Measurements from ENCODE around the gene NR2F2. TPM values are rescaled to one million over a fixed set of nuclear protein-coding genes. Genes with fewer than 3 reads are reported as not detected.
A peak's percentile ranks its signal among the peaks of the same experiment; 100 is the strongest.

NR2F2 gene
- total RNA-seq, 1 donor from 2014 or later = 32.1 TPM

- H3K4me1 Mint-ChIP-seq = peaks cover 39% of the 10 kb centered on the region
- peaks cover 2% of the 10 kb centered on the region for H3K27me3 Mint-ChIP-seq (ENCODE audit: insufficient read depth, low read depth)
These were observed 15.5 kb upstream of the NR2F2 start for GRCh38 chr15:96314963-96315362.

DNA sequence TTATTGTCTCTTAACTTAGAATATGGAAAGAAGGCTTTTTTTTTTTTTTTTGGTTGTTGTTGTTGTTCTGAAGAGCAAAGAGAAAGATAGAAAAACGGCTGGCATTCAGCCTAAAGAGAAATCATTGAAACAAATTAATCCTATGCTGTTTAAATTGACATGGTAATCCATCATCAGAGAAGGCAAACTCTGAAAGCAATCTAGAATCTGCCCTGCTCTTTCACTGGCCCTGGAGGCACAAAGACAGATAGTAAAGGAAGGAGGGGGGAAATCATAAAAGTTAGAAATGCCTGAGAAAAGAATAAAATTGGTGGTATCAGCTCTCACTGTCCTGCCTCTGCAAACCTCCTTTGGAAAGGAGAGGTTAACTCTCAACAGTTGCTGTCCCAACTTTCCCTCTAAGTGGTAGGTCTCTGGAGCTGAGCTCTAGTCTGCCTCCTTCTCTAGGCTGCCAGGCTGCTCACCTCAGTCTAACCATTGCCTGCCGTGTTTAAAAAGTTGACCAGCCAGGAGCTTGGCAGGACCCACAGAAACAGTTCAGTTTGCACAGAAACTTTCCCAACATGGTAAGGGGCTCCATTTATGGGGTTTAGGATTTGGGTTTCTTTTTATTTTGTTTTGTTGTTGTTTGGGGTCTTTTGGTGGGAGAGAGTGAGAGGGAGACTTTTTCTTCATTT, 13.4 kb upstream of the NR2F2 start:
- peaks cover 4% of the 10 kb centered on the region for H3K27me3 Mint-ChIP-seq (ENCODE audit: insufficient read depth, low read depth)
- DNase-seq (ENCODE audit: low spot score) = peak; percentile 36
- H3K27ac Mint-ChIP-seq = peak overlapping the region; percentile 58

More at GRCh38 chr15:96314963-96315362, 15.5 kb upstream of the NR2F2 start:
- no peaks in the 10 kb centered on the region for H3K9me3 ChIP-seq (ENCODE audit: low read depth)
- TF ChIP-seq CTCF (IDR thresholded peaks at IDR 0.05) = no peak
- TF ChIP-seq EZH2phosphoT487 (IDR thresholded peaks at IDR 0.05) = no peak
- no peak for TF ChIP-seq EZH2 (IDR thresholded peaks at IDR 0.05)
- no peak overlapping the region for H2AFZ ChIP-seq (replicated peaks)
- Mint-ChIP-seq H3K27ac (no peak overlapping the region), H3K4me3 (no peak overlapping the region), H3K36me3 (peaks cover 6% of the 10 kb centered on the region), H3K9me3 (no peaks in the 10 kb centered on the region)
- H3K4me1 ChIP-seq = peaks cover 12% of the 10 kb centered on the region
- H3K4me2 ChIP-seq = no peak overlapping the region
- no peak for DNase-seq (ENCODE audit: low spot score)
- H3K27ac ChIP-seq = no peak overlapping the region
- peaks cover 25% of the 10 kb centered on the region for H3K27me3 ChIP-seq
- H3K9ac ChIP-seq = no peak overlapping the region
- no peaks in the 10 kb centered on the region for H3K79me2 ChIP-seq (ENCODE audit: low read depth)
- H3F3A ChIP-seq (ENCODE audit: low read depth) = peaks cover 7% of the 10 kb centered on the region
- H4K20me1 ChIP-seq (ENCODE audit: low read depth) = no peaks in the 10 kb centered on the region
- H3K4me3 ChIP-seq = no peak overlapping the region
- no peaks in the 10 kb centered on the region for H3K36me3 ChIP-seq

GRCh38 chr15:96320107-96320506, 10.4 kb upstream of the NR2F2 start:
- Histone ChIP-seq H3K27me3 (peaks cover 45% of the 10 kb centered on the region), H3K4me2 (peak overlapping the region; percentile 97), H3K4me1 (peaks cover 46% of the 10 kb centered on the region), H3K9me3 (ENCODE audit: low read depth) (no peaks in the 10 kb centered on the region), H2AFZ (replicated peaks) (no peak overlapping the region), H3K36me3 (no peaks in the 10 kb centered on the region), H3F3A (ENCODE audit: low read depth) (peaks cover 50% of the 10 kb centered on the region), H3K4me3 (no peak overlapping the region), H3K79me2 (ENCODE audit: low read depth) (peaks cover 24% of the 10 kb centered on the region), H3K9ac (no peak overlapping the region), H3K27ac (no peak overlapping the region), H4K20me1 (ENCODE audit: low read depth) (no peaks in the 10 kb centered on the region)
- Mint-ChIP-seq H3K36me3 (no peaks in the 10 kb centered on the region), H3K4me3 (peak overlapping the region; percentile 74), H3K27ac (no peak overlapping the region), H3K4me1 (peaks cover 64% of the 10 kb centered on the region), H3K27me3 (ENCODE audit: insufficient read depth, low read depth) (peaks cover 6% of the 10 kb centered on the region), H3K9me3 (no peaks in the 10 kb centered on the region)
- TF ChIP-seq EZH2phosphoT487 (IDR thresholded peaks at IDR 0.05) = no peak
- TF ChIP-seq CTCF (IDR thresholded peaks at IDR 0.05) = no peak
- no peak for TF ChIP-seq EZH2 (IDR thresholded peaks at IDR 0.05)
- peak; percentile 25 for DNase-seq (ENCODE audit: low spot score)

More for the DNA sequence above, 13.4 kb upstream of the NR2F2 start:
- peaks cover 29% of the 10 kb centered on the region for H3K4me1 ChIP-seq
- no peaks in the 10 kb centered on the region for H4K20me1 ChIP-seq (ENCODE audit: low read depth)
- peak overlapping the region; percentile 20 for H3K4me3 Mint-ChIP-seq
- peaks cover 12% of the 10 kb centered on the region for H3K79me2 ChIP-seq (ENCODE audit: low read depth)
- H3K27ac ChIP-seq = no peak overlapping the region
- TF ChIP-seq CTCF (IDR thresholded peaks at IDR 0.05) (no peak), EZH2phosphoT487 (IDR thresholded peaks at IDR 0.05) (no peak), EZH2 (IDR thresholded peaks at IDR 0.05) (no peak)
- H3K27me3 ChIP-seq = peaks cover 45% of the 10 kb centered on the region
- H2AFZ ChIP-seq (replicated peaks) = no peak overlapping the region
- no peaks in the 10 kb centered on the region for H3K36me3 ChIP-seq
- H3K4me1 Mint-ChIP-seq = peaks cover 46% of the 10 kb centered on the region
- H3K9me3 Mint-ChIP-seq = no peaks in the 10 kb centered on the region
- no peak overlapping the region for H3K4me3 ChIP-seq
- no peak overlapping the region for H3K9ac ChIP-seq
- peaks cover 6% of the 10 kb centered on the region for H3K36me3 Mint-ChIP-seq
- no peak overlapping the region for H3K4me2 ChIP-seq
- H3K9me3 ChIP-seq (ENCODE audit: low read depth) = no peaks in the 10 kb centered on the region
- peaks cover 26% of the 10 kb centered on the region for H3F3A ChIP-seq (ENCODE audit: low read depth)
